K562 (cell line): ENCODE measurements around the gene ZMYM2. TPM values are rescaled to one million over a fixed set of nuclear protein-coding genes. Genes with fewer than 3 reads are reported as not detected.

Experiments used
- ATAC-seq: fragments of 200-7000 bp; cut with Tn5 transposase; 3 replicates; pipeline ENCODE4 v1.9.1; 2020; ENCODE audit warnings: moderate library complexity
- BruUV-seq: library from RNA; stranded (reverse); fragments of 400-500 nt; replicated peaks from 2 replicates; lab custom pipeline; 2021; lab: Mats Ljungman, UMichigan
- CTCF ChIA-PET: fragments of 300-600 bp; formaldehyde crosslinking; extraction: SDS; loops from one replicate; lab custom pipeline; 2021; ENCODE audit warnings: low intra/inter-chr PET ratio; lab: Yijun Ruan, JAX
- POLR2A ChIA-PET: fragments of 300-600, 350-650 bp; sonication (Branson Sonifier 250); formaldehyde crosslinking; extraction: SDS; loops from one replicate; lab custom pipeline; 2021; ENCODE audit warnings: antibody characterized with exemption, inconsistent platforms; lab: Yijun Ruan, JAX
- DNase-seq, 4 experiments: peaks; one replicate each; pipeline versions ENCODE4 v3.0.0 to v3.0.0-alpha.2; 2011 to 2018; ENCODE audit warnings: low spot score in 3 of 4, mixed read lengths in 3 of 4; ENCODE audit errors: extremely low read depth in 1 of 4
- FAIRE-seq: peaks from 2 replicates; lab custom pipeline; 2011; peaks lifted over from hg19 to GRCh38; lab: Jason Lieb, UNC
- H2AFZ ChIP-seq: 2 replicates; pipeline ENCODE4 v1.6.0; 2011; ENCODE audit warnings: low read depth, low read length, control low read depth, inconsistent platforms
- H3K27ac ChIP-seq: fragments of 200-600 bp; 3 replicates; pipeline ENCODE4 v1.8.0; 2011; ENCODE audit warnings: low read depth, mild to moderate bottlenecking, control low read depth, inconsistent platforms, low read length, moderate library complexity, mixed read lengths; ENCODE audit errors: extremely low read depth
- H3K27me3 ChIP-seq, 2 experiments: fragments of 300-600 bp in 1 of 2; 2 replicates in 1 of 2; 3 replicates in 1 of 2; pipeline versions ENCODE4 v1.6.0 to v1.8.0; 2011; ENCODE audit warnings: inconsistent platforms in 2 of 2, low read length in 2 of 2, mild to moderate bottlenecking in 1 of 2, mixed read lengths in 1 of 2, moderate library complexity in 1 of 2; ENCODE audit not compliant: control insufficient read depth in 2 of 2, insufficient read depth in 2 of 2
- H3K36me3 ChIP-seq: fragments of 300-600 bp; 3 replicates; pipeline ENCODE4 v1.8.0; 2011; ENCODE audit warnings: mild to moderate bottlenecking, low read length, inconsistent platforms; ENCODE audit not compliant: control insufficient read depth, insufficient read depth
- H3K4me1 ChIP-seq, 2 experiments: fragments of 200-600 bp in 1 of 2; replicated peaks in 1 of 2; 2 replicates in 1 of 2; 3 replicates in 1 of 2; pipeline versions ENCODE4 v1.5.1 to v1.8.0; 2011; ENCODE audit warnings: inconsistent platforms in 2 of 2, low read length in 2 of 2, mild to moderate bottlenecking in 1 of 2, mixed read lengths in 1 of 2, moderate library complexity in 1 of 2; ENCODE audit not compliant: control insufficient read depth in 2 of 2, insufficient read depth in 2 of 2
- H3K4me2 ChIP-seq: 2 replicates; pipeline ENCODE4 v1.6.1; 2011; ENCODE audit warnings: low read length, control low read depth, inconsistent platforms, mixed read lengths; ENCODE audit not compliant: insufficient read depth
- H3K4me3 ChIP-seq: fragments of 200-600 bp; sonication (generic), shearing (Covaris generic); 2 replicates; pipeline ENCODE4 v1.5.1; 2016; ENCODE audit warnings: control low read depth, inconsistent platforms
- H3K79me2 ChIP-seq: fragments of 200-600 bp; 3 replicates; pipeline ENCODE4 v1.8.0; 2011; ENCODE audit warnings: low read length, inconsistent platforms; ENCODE audit not compliant: control insufficient read depth, insufficient read depth
- H3K9ac ChIP-seq, 2 experiments: 2 replicates each; pipeline versions ENCODE4 v1.6.0 to v1.6.1; 2011; ENCODE audit warnings: low read depth in 2 of 2, low read length in 2 of 2, control low read depth in 1 of 2, inconsistent platforms in 1 of 2, mild to moderate bottlenecking in 1 of 2, mixed read lengths in 1 of 2; ENCODE audit not compliant: insufficient read depth in 1 of 2
- H3K9me1 ChIP-seq: one replicate; pipeline ENCODE4 v1.6.0; 2011; ENCODE audit warnings: inconsistent platforms, mild to moderate bottlenecking, low read length, moderate library complexity; ENCODE audit not compliant: control insufficient read depth, insufficient read depth
- H3K9me3 ChIP-seq: replicated peaks from 2 replicates; pipeline ENCODE4 v1.5.1; 2011; ENCODE audit warnings: low read depth, low read length, inconsistent platforms; ENCODE audit not compliant: control insufficient read depth, insufficient read depth
- H4K20me1 ChIP-seq: replicated peaks from 2 replicates; pipeline ENCODE4 v1.6.1; 2011; ENCODE audit warnings: low read length, inconsistent platforms, mixed read lengths; ENCODE audit not compliant: control insufficient read depth, insufficient read depth
- L3MBTL2 ChIP-seq: fragments of 450-650 bp; IDR thresholded peaks from 2 replicates; pipeline ENCODE4 v1.6.1; 2016; ENCODE audit warnings: mild to moderate bottlenecking, moderate library complexity
- PHB2 ChIP-seq: fragments of 450-650 bp; IDR thresholded peaks from 2 replicates; pipeline ENCODE4 v1.6.1; 2017; ENCODE audit warnings: low read depth
- POLR2B ChIP-seq: fragments of 450-650 bp; IDR thresholded peaks from 2 replicates; pipeline ENCODE4 v1.6.1; 2018; ENCODE audit warnings: low read depth; ENCODE audit not compliant: partially characterized antibody
- PRPF4 ChIP-seq: fragments of 200-400 bp; formaldehyde crosslinking; IDR thresholded peaks from one replicate; pipeline ENCODE4 v1.6.1; 2017; ENCODE audit warnings: low read length, low read depth, mild to moderate bottlenecking; ENCODE audit not compliant: insufficient read depth, poor library complexity, severe bottlenecking
- SIRT6 ChIP-seq: IDR thresholded peaks from one replicate; pipeline ENCODE4 v1.6.1; 2012; ENCODE audit warnings: low read depth, mild to moderate bottlenecking, control low read depth, inconsistent platforms, low read length, moderate library complexity
- YY1 ChIP-seq, 3 experiments: IDR thresholded peaks; 2 replicates each; pipeline ENCODE4 v1.6.1; 2011; ENCODE audit warnings: low read length in 2 of 3, mild to moderate bottlenecking in 2 of 3, moderate library complexity in 2 of 3, borderline replicate concordance in 1 of 3, control low read depth in 1 of 3, low read depth in 1 of 3; ENCODE audit not compliant: insufficient read depth in 3 of 3, insufficient replicate concordance in 2 of 3, control insufficient read depth in 1 of 3, insufficient read length in 1 of 3; ENCODE audit errors: extremely low read depth in 1 of 3
- whole genome bisulfite sequencing: fragments of 100-300 bp; shearing (Covaris generic); methylation state at CpG from one replicate; pipeline ENCODE4 v1.1.6; 2016; ENCODE audit warnings: low coverage, mixed read lengths; ENCODE audit not compliant: insufficient coverage; ENCODE audit errors: missing lambda C conversion rate; 5-methylcytosine and 5-hydroxymethylcytosine counted together
- in situ Hi-C: fragments of 300-500 bp; cut with MboI; formaldehyde crosslinking; loops from 4 replicates; pipeline ENCODE4 v1.15.0; 2018; ENCODE audit warnings: inconsistent platforms, mixed read lengths
- intact Hi-C: fragments of 100-400 bp; cut with micrococcal nuclease; formaldehyde crosslinking; loops from 2 replicates; pipeline ENCODE4 v1.14.2; 2022
- polyA plus RNA-seq, 8 experiments: library from polyadenylated mRNA; depleted of rRNA in 4 of 8; stranded (reverse) in 5 of 8; unstranded in 3 of 8; fragments of >200 nt; fragmentation: Nextera tagmentation in 2 of 8; fragmentation: Illumina TruSeq in 1 of 8; extraction: Ambion mirVana in 2 of 8; extraction: Trizol in 1 of 8; gene quantifications; 2 replicates each; pipeline versions ENCODE4 v1.2.1 to v1.2.3, GENCODE V29; 2011 to 2014; ENCODE audit warnings: inconsistent platforms in 1 of 8, missing spikeins in 1 of 8
- total RNA-seq, 7 experiments: library from RNA; depleted of rRNA in 6 of 7; stranded (reverse); fragments of >200 nt in 6 of 7; fragmentation: Illumina TruSeq in 2 of 7; extraction: Trizol in 2 of 7; gene quantifications; 2 replicates each; pipeline versions ENCODE4 v1.2.1 to v1.2.3, GENCODE V29; 2011 to 2021; ENCODE audit warnings: low replicate concordance in 1 of 7

ZMYM2 gene
- total and polyA plus RNA-seq, 9 of the 15 experiments (the other 6 are each of a cell fraction or from before 2014, with no cell fraction given) = 5.0 to 48.8 (median 26.8) TPM

GRCh38 chr13:20099319-20099718, 140.8 kb downstream of the ZMYM2 start:
- ATAC-seq = peak; percentile 42; the same call in 2 of the 3 replicates

GRCh38 chr13:20101467-20102316, 143.2 kb downstream of the ZMYM2 start:
- no peaks in the 10 kb centered on the region; a peak in 1 of 5 replicates for H3K4me1 ChIP-seq
- DNase-seq (no peak), FAIRE-seq (no peak), ATAC-seq (no peak)
- no peak overlapping the region for H3K4me3 ChIP-seq
- no TSS peak for BruUV-seq
- no peak overlapping the region for H3K4me2 ChIP-seq
- CTCF ChIA-PET = no interaction called here
- in situ Hi-C loops (no loop called here), intact Hi-C loops (no loop called here)
- no peaks in the 10 kb centered on the region for H3K36me3 ChIP-seq
- peaks cover 2 to 27% of the 10 kb centered on the region in 2 experiments; a peak in 4 of 5 replicates for H3K27me3 ChIP-seq
- no peaks in the 10 kb centered on the region for H3K79me2 ChIP-seq
- H2AFZ ChIP-seq = no peak overlapping the region
- TF ChIP-seq YY1 (IDR thresholded peaks at IDR 0.05; ENCODE audit: borderline replicate concordance in 1 of 3, control insufficient read depth in 1 of 3, extremely low read depth in 1 of 3, insufficient read depth in 3 of 3, insufficient read length in 1 of 3, insufficient replicate concordance in 2 of 3, low read depth in 1 of 3, low read length in 2 of 3) = no peak
- no peak for TF ChIP-seq PHB2
- no peak for TF ChIP-seq PRPF4
- TF ChIP-seq L3MBTL2 = no peak
- H3K9me1 ChIP-seq = no peaks in the 10 kb centered on the region
- 1% methylated on average over 8 of the region's 8 CpGs for whole genome bisulfite sequencing
- no peak overlapping the region for H3K27ac ChIP-seq
- no peaks in the 10 kb centered on the region; the same call in 1 of the 2 replicates for H4K20me1 ChIP-seq
- H3K9ac ChIP-seq = no peak overlapping the region
- 0 out of 2 replicates have a peak, but pooled peaks cover 2% of the 10 kb centered on the region for H3K9me3 ChIP-seq
- POLR2A ChIA-PET = interaction anchor here (0.8 kb wide), 1 partner anchor 57 kb away, joined by 3 read pairs; no protein-coding TSS in a partner anchor

More at GRCh38 chr13:20099319-20099718, 140.8 kb downstream of the ZMYM2 start:
- Histone ChIP-seq H3K79me2 (no peaks in the 10 kb centered on the region), H3K27me3 (peaks cover 5 to 11% of the 10 kb centered on the region in 2 experiments), H3K4me1 (no peaks in the 10 kb centered on the region; a peak in 1 of 5 replicates), H3K4me2 (no peak overlapping the region), H3K9me1 (no peaks in the 10 kb centered on the region), H3K27ac (no peak overlapping the region), H2AFZ (no peak overlapping the region), H3K4me3 (no peak overlapping the region), H3K9me3 (0 out of 2 replicates have a peak, but pooled peaks cover 3% of the 10 kb centered on the region), H3K36me3 (no peaks in the 10 kb centered on the region), H4K20me1 (no peaks in the 10 kb centered on the region), H3K9ac (no peak overlapping the region)
- 33% methylated on average over 7 of the region's 9 CpGs for WGBS
- no peak for DNase-seq
- intact Hi-C loops = no loop called here
- in situ Hi-C loops = no loop called here
- ChIA-PET POLR2A (interaction anchor here (0.9 kb wide), 1 partner anchor 15 kb away, joined by 3 read pairs; no protein-coding TSS in a partner anchor), CTCF (no interaction called here)
- BruUV-seq = no TSS peak
- TF ChIP-seq POLR2B = no peak
- no peak for TF ChIP-seq SIRT6
- no peak for FAIRE-seq
